Colonic mucosa (tissue), 4 donors: ENCODE results near the gene TMEM132D. TPM values are rescaled to one million over a fixed set of nuclear protein-coding genes. Genes with fewer than 3 reads are reported as not detected.

ENCODE experiments used
- DNase-seq: peaks from one replicate; pipeline ENCODE4 v3.0.0-alpha.2; 2020
- H3K27ac ChIP-seq: fragments of 200-600 bp; one replicate; pipeline ENCODE4 v1.8.0; 2021
- H3K27me3 ChIP-seq: fragments of 200-600 bp; one replicate; pipeline ENCODE4 v1.8.0; 2021
- H3K36me3 ChIP-seq: fragments of 200-600 bp; one replicate; pipeline ENCODE4 v1.8.0; 2021
- H3K4me1 ChIP-seq: fragments of 200-600 bp; one replicate; pipeline ENCODE4 v1.8.0; 2021; ENCODE audit warnings: mild to moderate bottlenecking
- H3K4me3 ChIP-seq: fragments of 200-600 bp; one replicate; pipeline ENCODE4 v1.8.0; 2021
- H3K9ac ChIP-seq, 2 donors: one replicate each; pipeline ENCODE4 v1.7.0; 2013; ENCODE audit warnings: control low read depth in 2 of 2, low read depth in 2 of 2, low read length in 2 of 2
- H3K9me3 ChIP-seq: fragments of 200-600 bp; one replicate; pipeline ENCODE4 v1.8.0; 2021
- intact Hi-C: fragments of 100-400 bp; cut with DNase I; formaldehyde crosslinking; loops from one replicate; pipeline ENCODE4 v1.14.1; 2022
- total RNA-seq, 2 donors: library from RNA; stranded (reverse); fragmentation: NEBNext Ultra II Directional in 1 of 2; extraction: Animal tissue kit (Norgen Biotek cat#: 25700) in 1 of 2; gene quantifications; one replicate each; pipeline ENCODE4 v1.2.1, GENCODE V29; 2021
- TF ChIP-seq, protein P1 (sequence below): fragments of 200-600 bp; IDR thresholded peaks from one replicate; pipeline ENCODE4 v1.8.0; 2022; ENCODE audit warnings: antibody characterized with exemption, mild to moderate bottlenecking
- donor health status: healthy.
- donor health status: DM: no; HTN: no; CAD: no.
- donor health status: DM: no; HTN: no; CAD: no.

Gene TMEM132D
- total RNA-seq, 2 donors from 2014 or later = 0.17 to 0.32 TPM

DNA sequence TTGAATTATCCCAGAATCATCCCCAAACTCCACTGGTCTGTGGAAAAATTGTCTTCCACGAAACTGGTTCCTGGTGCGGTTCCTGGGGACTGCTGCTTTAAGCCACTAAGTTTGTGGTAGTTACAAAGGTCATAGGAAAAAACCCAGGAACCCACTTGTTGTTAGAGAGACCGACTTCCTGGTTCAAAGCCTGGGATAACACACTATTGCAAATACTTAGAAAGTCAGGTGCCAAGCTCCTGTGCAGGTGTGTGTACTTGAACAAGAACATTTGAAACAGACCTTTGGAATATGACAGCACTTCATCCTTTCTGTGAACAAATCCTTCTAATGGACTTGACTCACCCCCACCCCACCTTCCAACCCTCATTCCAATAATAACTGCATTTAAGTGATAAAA, 530.9 kb downstream of the TMEM132D start:
- H3K9me3 ChIP-seq = no peaks in the 10 kb centered on the region
- peak overlapping the region; percentile 46 for H3K27ac ChIP-seq
- H3K36me3 ChIP-seq = no peaks in the 10 kb centered on the region
- intact Hi-C loops = no loop called here
- H3K27me3 ChIP-seq = no peaks in the 10 kb centered on the region
- no peak overlapping the region for H3K9ac ChIP-seq
- DNase-seq = peak; percentile 32
- H3K4me1 ChIP-seq = no peaks in the 10 kb centered on the region
- H3K4me3 ChIP-seq = no peak overlapping the region
- TF ChIP-seq, protein P1, sequence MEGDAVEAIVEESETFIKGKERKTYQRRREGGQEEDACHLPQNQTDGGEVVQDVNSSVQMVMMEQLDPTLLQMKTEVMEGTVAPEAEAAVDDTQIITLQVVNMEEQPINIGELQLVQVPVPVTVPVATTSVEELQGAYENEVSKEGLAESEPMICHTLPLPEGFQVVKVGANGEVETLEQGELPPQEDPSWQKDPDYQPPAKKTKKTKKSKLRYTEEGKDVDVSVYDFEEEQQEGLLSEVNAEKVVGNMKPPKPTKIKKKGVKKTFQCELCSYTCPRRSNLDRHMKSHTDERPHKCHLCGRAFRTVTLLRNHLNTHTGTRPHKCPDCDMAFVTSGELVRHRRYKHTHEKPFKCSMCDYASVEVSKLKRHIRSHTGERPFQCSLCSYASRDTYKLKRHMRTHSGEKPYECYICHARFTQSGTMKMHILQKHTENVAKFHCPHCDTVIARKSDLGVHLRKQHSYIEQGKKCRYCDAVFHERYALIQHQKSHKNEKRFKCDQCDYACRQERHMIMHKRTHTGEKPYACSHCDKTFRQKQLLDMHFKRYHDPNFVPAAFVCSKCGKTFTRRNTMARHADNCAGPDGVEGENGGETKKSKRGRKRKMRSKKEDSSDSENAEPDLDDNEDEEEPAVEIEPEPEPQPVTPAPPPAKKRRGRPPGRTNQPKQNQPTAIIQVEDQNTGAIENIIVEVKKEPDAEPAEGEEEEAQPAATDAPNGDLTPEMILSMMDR = no peak

GRCh38 chr12:129372348-129372747, 531.5 kb downstream of the TMEM132D start:
- TF ChIP-seq, protein P1 = no peak
- no peak for DNase-seq
- Histone ChIP-seq H3K27me3 (no peaks in the 10 kb centered on the region), H3K4me3 (no peak overlapping the region), H3K9me3 (no peaks in the 10 kb centered on the region), H3K4me1 (no peaks in the 10 kb centered on the region), H3K27ac (peak overlapping the region; percentile 46), H3K9ac (no peak overlapping the region), H3K36me3 (no peaks in the 10 kb centered on the region)
- intact Hi-C loops = no loop called here

- intact Hi-C loops = no loop called here
- H3K9me3 ChIP-seq = no peaks in the 10 kb centered on the region
- DNase-seq = no peak
Observed at GRCh38 chr12:129371268-129371667, 532.6 kb downstream of the TMEM132D start.

DNA sequence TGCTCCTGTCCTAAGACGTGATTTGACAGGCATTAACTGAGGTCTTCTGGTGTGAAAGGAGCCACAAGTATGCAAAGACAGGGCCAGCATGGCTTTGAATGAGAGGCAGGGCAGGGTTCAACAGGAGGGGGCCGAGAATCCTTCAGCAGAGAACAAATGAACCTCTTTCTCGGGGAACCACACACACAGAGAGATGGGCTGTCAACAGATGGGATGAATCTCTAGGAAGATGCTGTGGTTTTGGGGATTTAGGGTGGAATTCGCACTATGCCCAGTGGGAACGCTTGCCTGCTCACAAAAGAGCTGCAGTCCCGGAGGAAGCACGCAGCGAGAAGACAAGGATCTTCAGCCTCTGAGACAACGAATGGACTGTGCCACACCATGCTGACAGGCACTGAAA, 537.2 kb downstream of the TMEM132D start:
- no peaks in the 10 kb centered on the region for H3K36me3 ChIP-seq
- intact Hi-C loops = no loop called here
- DNase-seq = no peak

More at GRCh38 chr12:129371268-129371667, 532.6 kb downstream of the TMEM132D start:
- H3K9ac ChIP-seq = no peak overlapping the region
- TF ChIP-seq, protein P1 = no peak
- no peaks in the 10 kb centered on the region for H3K4me1 ChIP-seq
- no peaks in the 10 kb centered on the region for H3K27me3 ChIP-seq
- no peaks in the 10 kb centered on the region for H3K36me3 ChIP-seq
- H3K4me3 ChIP-seq = no peak overlapping the region
- no peak overlapping the region for H3K27ac ChIP-seq

GRCh38 chr12:129363041-129363440, 540.8 kb downstream of the TMEM132D start:
- Histone ChIP-seq H3K27ac (no peak overlapping the region), H3K9ac (no peak overlapping the region), H3K4me3 (no peak overlapping the region), H3K9me3 (no peaks in the 10 kb centered on the region), H3K36me3 (no peaks in the 10 kb centered on the region), H3K27me3 (no peaks in the 10 kb centered on the region), H3K4me1 (no peaks in the 10 kb centered on the region)
- DNase-seq = no peak
- intact Hi-C loops = no loop called here
- TF ChIP-seq, protein P1 = no peak

More for the DNA sequence above, 537.2 kb downstream of the TMEM132D start:
- no peak overlapping the region for H3K9ac ChIP-seq
- no peak overlapping the region for H3K4me3 ChIP-seq
- no peaks in the 10 kb centered on the region for H3K9me3 ChIP-seq
- H3K27ac ChIP-seq = no peak overlapping the region
- no peaks in the 10 kb centered on the region for H3K4me1 ChIP-seq
- TF ChIP-seq, protein P1 = no peak
- H3K27me3 ChIP-seq = no peaks in the 10 kb centered on the region
